GM23338 (cell line): ENCODE data around the gene SGCD. TPM values are rescaled to one million over a fixed set of nuclear protein-coding genes. Genes with fewer than 3 reads are reported as not detected.

Source experiments
- ATAC-seq: fragments of 200-7000 bp; cut with Tn5 transposase; 3 replicates; pipeline ENCODE4 v1.9.1; 2020
- DNase-seq: peaks from one replicate; pipeline ENCODE4 v3.0.0-alpha.2; 2015; ENCODE audit warnings: low spot score
- H2AFZ ChIP-seq: fragments of 200-600 bp; sonication (generic); 2 replicates; pipeline ENCODE4 v1.8.0; 2016; ENCODE audit warnings: antibody characterized with exemption, mild to moderate bottlenecking, moderate library complexity
- H3F3A ChIP-seq: fragments of 200-600 bp; sonication (generic); replicated peaks from 2 replicates; pipeline ENCODE4 v1.8.0; 2017; ENCODE audit warnings: antibody characterized with exemption, mixed run types, low read depth
- H3K27ac ChIP-seq: fragments of 200-600 bp; sonication (generic); 2 replicates; pipeline ENCODE4 v1.6.1; 2016; ENCODE audit warnings: low read depth
- H3K27me3 ChIP-seq: fragments of 200-600 bp; sonication (generic); 2 replicates; pipeline ENCODE4 v1.8.0; 2016; ENCODE audit warnings: mild to moderate bottlenecking, mixed run types, moderate library complexity; ENCODE audit not compliant: insufficient read depth
- H3K36me3 ChIP-seq: fragments of 200-600 bp; sonication (generic); 2 replicates; pipeline ENCODE4 v1.8.0; 2016; ENCODE audit warnings: mild to moderate bottlenecking; ENCODE audit not compliant: insufficient read depth
- H3K4me1 ChIP-seq: fragments of 200-600 bp; sonication (generic); 2 replicates; pipeline ENCODE4 v1.8.0; 2016; ENCODE audit warnings: mild to moderate bottlenecking, moderate library complexity; ENCODE audit not compliant: insufficient read depth
- H3K4me2 ChIP-seq: fragments of 200-600 bp; sonication (generic); 2 replicates; pipeline ENCODE4 v1.7.1; 2017; ENCODE audit warnings: mixed run types
- H3K4me3 ChIP-seq: fragments of 200-600 bp; sonication (generic); 2 replicates; pipeline ENCODE4 v1.6.1; 2016; ENCODE audit warnings: mixed run types
- H3K79me2 ChIP-seq: fragments of 200-600 bp; sonication (generic); replicated peaks from 2 replicates; pipeline ENCODE4 v1.8.0; 2017; ENCODE audit warnings: mild to moderate bottlenecking; ENCODE audit not compliant: insufficient read depth
- H3K9me2 ChIP-seq: fragments of 200-600 bp; sonication (generic); 2 replicates; pipeline ENCODE4 v1.8.0; 2017; ENCODE audit not compliant: insufficient read depth
- H4K20me1 ChIP-seq: fragments of 200-600 bp; sonication (generic); replicated peaks from 2 replicates; pipeline ENCODE4 v1.8.0; 2017; ENCODE audit warnings: mild to moderate bottlenecking; ENCODE audit not compliant: insufficient read depth
- H3K27ac Mint-ChIP-seq: 2 replicates; pipeline ENCODE4 v1.8.0; 2020; ENCODE audit warnings: inconsistent platforms, mild to moderate bottlenecking, moderate library complexity, mixed read lengths
- H3K27me3 Mint-ChIP-seq: 3 replicates; pipeline ENCODE4 v1.8.0; 2022; ENCODE audit warnings: low read depth, mild to moderate bottlenecking, moderate library complexity, mixed read lengths, inconsistent platforms; ENCODE audit not compliant: insufficient read depth, poor library complexity
- H3K36me3 Mint-ChIP-seq: 3 replicates; pipeline ENCODE4 v1.8.0; 2021; ENCODE audit warnings: low read depth, mild to moderate bottlenecking, inconsistent platforms, moderate library complexity, mixed read lengths
- H3K4me1 Mint-ChIP-seq: 3 replicates; pipeline ENCODE4 v1.8.0; 2020; ENCODE audit warnings: mild to moderate bottlenecking, inconsistent platforms, mixed read lengths
- H3K4me3 Mint-ChIP-seq: 3 replicates; pipeline ENCODE4 v1.8.0; 2021; ENCODE audit warnings: moderate library complexity, mild to moderate bottlenecking, inconsistent platforms, mixed read lengths
- H3K9me3 Mint-ChIP-seq: 3 replicates; pipeline ENCODE4 v1.8.0; 2020; ENCODE audit warnings: moderate library complexity, mild to moderate bottlenecking, inconsistent platforms, mixed read lengths
- ETS1 ChIP-seq: IDR thresholded peaks from 2 replicates; pipeline ENCODE4 v1.6.1; 2016; ENCODE audit warnings: antibody characterized with exemption
- EZH2 ChIP-seq: fragments of 200-600 bp; sonication (generic); IDR thresholded peaks from one replicate; pipeline ENCODE4 v1.8.0; 2017; ENCODE audit warnings: antibody characterized with exemption, mild to moderate bottlenecking, low read depth; ENCODE audit not compliant: unreplicated experiment
- JUNB ChIP-seq: IDR thresholded peaks from one replicate; pipeline ENCODE4 v1.6.1; 2016; ENCODE audit warnings: antibody characterized with exemption; ENCODE audit not compliant: unreplicated experiment
- NANOG ChIP-seq: IDR thresholded peaks from 2 replicates; pipeline ENCODE4 v1.6.1; 2016; ENCODE audit warnings: antibody characterized with exemption, borderline replicate concordance
- POLR2AphosphoS5 ChIP-seq: IDR thresholded peaks from 2 replicates; pipeline ENCODE4 v1.6.1; 2016; ENCODE audit warnings: antibody characterized with exemption, low read depth
- REST ChIP-seq: IDR thresholded peaks from one replicate; pipeline ENCODE4 v1.6.1; 2018; ENCODE audit warnings: antibody characterized with exemption; ENCODE audit not compliant: unreplicated experiment
- ZNF331 ChIP-seq: fragments of 250-450 bp; sonication (Bioruptor Pico); IDR thresholded peaks from 2 replicates; pipeline ENCODE4 v1.5.0; 2020; ENCODE audit warnings: low read depth, mild to moderate bottlenecking, moderate library complexity
- ZNF462 ChIP-seq: fragments of 250-450 bp; sonication (Bioruptor Pico); IDR thresholded peaks from 2 replicates; pipeline ENCODE4 v1.5.0; 2020; ENCODE audit warnings: mild to moderate bottlenecking, moderate library complexity
- polyA plus RNA-seq: library from polyadenylated mRNA; unstranded; fragments of >200 nt; fragmentation: Nextera tagmentation; extraction: Ambion mirVana; gene quantifications from 2 replicates; pipeline ENCODE4 v1.2.1, GENCODE V29; 2016
- total RNA-seq: library from RNA; depleted of rRNA; stranded (reverse); fragments of >200 nt; shearing (Covaris generic); gene quantifications from 2 replicates; pipeline ENCODE4 v1.2.3, GENCODE V29; 2014

Gene SGCD
- total and polyA plus RNA-seq, 2 experiments from 2014 or later, result 0.03 to 0.05 TPM

- no peak for TF ChIP-seq ZNF462 (CRISPR knock-in tag)
- no peak for TF ChIP-seq ZNF331 (CRISPR knock-in tag)
- TF ChIP-seq JUNB, result no peak
- TF ChIP-seq REST, result no peak
Measured at GRCh38 chr5:156295431-156295830, 31.5 kb upstream of the SGCD start (continued).

- Mint-ChIP-seq H3K4me1 (peaks cover 7% of the 10 kb centered on the region; the same call in 2 of the 3 replicates), H3K27ac (no peak overlapping the region), H3K4me3 (no peak overlapping the region), H3K27me3 (no peaks in the 10 kb centered on the region), H3K9me3 (peaks cover 22% of the 10 kb centered on the region), H3K36me3 (peaks cover 8% of the 10 kb centered on the region; the same call in 2 of the 3 replicates)
- Histone ChIP-seq H3K4me3 (no peak overlapping the region), H3K79me2 (no peaks in the 10 kb centered on the region), H3K27me3 (no peaks in the 10 kb centered on the region), H3K4me2 (no peak overlapping the region), H3K9me2 (no peaks in the 10 kb centered on the region), H4K20me1 (no peaks in the 10 kb centered on the region), H2AFZ (no peak overlapping the region), H3K36me3 (no peaks in the 10 kb centered on the region), H3F3A (no peaks in the 10 kb centered on the region), H3K4me1 (no peaks in the 10 kb centered on the region), H3K27ac (no peak overlapping the region)
- no peak for DNase-seq
- ATAC-seq, result no peak
- TF ChIP-seq ETS1 (no peak), NANOG (no peak), EZH2 (no peak), POLR2AphosphoS5 (no peak)
Measured at GRCh38 chr5:156310115-156310514, 16.8 kb upstream of the SGCD start.
